C4-2B (cell line): Measurements from ENCODE around the gene ZDHHC14.

Experiments
- ZFX ChIP-seq: fragments of 450-650 bp; IDR thresholded peaks from 2 replicates; pipeline ENCODE4 v1.6.1; 2017
- TF ChIP-seq, protein P1 (sequence below): fragments of 450-650 bp; conservative IDR thresholded peaks from 2 replicates; pipeline ENCODE4 v1.5.1; 2017; ENCODE audit warnings: mild to moderate bottlenecking

DNA sequence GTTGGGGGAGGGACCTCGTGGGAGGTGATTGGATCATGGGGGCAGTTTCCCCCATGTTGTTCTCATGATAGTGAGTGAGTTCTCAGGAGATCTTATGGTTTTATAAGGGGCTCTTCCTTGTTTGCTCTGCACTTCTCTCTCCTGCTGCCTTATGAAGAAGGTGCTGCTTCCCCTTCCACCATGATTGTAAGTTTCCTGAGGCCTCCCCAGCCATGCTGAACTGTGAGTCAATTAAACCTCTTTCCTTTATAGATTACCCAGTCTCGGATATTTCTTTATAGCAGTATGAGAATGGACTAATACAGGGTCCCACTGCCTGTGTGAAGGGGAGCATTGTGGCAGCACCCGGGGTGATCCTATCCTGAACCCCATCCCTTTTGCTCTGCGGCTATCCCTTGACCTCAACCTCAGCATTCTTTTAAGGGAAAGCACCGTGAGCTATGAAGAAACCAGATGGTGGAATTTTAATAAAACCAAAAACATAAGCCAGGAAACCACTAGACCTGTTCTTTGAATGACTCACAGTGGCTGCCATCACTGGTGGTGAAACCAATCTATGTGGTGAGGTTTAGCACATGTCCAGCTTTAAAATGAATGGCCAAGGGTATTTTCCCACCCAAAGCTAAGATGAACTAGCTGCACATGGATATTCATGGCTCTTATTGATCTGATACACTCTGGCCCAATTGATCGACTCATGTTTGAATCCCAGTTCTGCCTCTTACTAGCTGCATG, 62.2 kb downstream of the ZDHHC14 start:
- TF ChIP-seq, protein P1, sequence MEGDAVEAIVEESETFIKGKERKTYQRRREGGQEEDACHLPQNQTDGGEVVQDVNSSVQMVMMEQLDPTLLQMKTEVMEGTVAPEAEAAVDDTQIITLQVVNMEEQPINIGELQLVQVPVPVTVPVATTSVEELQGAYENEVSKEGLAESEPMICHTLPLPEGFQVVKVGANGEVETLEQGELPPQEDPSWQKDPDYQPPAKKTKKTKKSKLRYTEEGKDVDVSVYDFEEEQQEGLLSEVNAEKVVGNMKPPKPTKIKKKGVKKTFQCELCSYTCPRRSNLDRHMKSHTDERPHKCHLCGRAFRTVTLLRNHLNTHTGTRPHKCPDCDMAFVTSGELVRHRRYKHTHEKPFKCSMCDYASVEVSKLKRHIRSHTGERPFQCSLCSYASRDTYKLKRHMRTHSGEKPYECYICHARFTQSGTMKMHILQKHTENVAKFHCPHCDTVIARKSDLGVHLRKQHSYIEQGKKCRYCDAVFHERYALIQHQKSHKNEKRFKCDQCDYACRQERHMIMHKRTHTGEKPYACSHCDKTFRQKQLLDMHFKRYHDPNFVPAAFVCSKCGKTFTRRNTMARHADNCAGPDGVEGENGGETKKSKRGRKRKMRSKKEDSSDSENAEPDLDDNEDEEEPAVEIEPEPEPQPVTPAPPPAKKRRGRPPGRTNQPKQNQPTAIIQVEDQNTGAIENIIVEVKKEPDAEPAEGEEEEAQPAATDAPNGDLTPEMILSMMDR = no peak
- no peak for TF ChIP-seq ZFX
